K562 (cell line): Measurements from ENCODE around the gene FZD10. TPM values are rescaled to one million over a fixed set of nuclear protein-coding genes. Genes with fewer than 3 reads are reported as not detected.

ENCODE experiments used
- ATAC-seq: fragments of 200-7000 bp; cut with Tn5 transposase; 3 replicates; pipeline ENCODE4 v1.9.1; 2020; ENCODE audit warnings: moderate library complexity
- BruUV-seq: library from RNA; stranded (reverse); fragments of 400-500 nt; replicated peaks from 2 replicates; lab custom pipeline; 2021; lab: Mats Ljungman, UMichigan
- CTCF ChIA-PET: fragments of 300-600 bp; formaldehyde crosslinking; extraction: SDS; loops from one replicate; lab custom pipeline; 2021; ENCODE audit warnings: low intra/inter-chr PET ratio; lab: Yijun Ruan, JAX
- POLR2A ChIA-PET: fragments of 300-600, 350-650 bp; sonication (Branson Sonifier 250); formaldehyde crosslinking; extraction: SDS; loops from one replicate; lab custom pipeline; 2021; ENCODE audit warnings: antibody characterized with exemption, inconsistent platforms; lab: Yijun Ruan, JAX
- DNase-seq, 4 experiments: peaks; one replicate each; pipeline versions ENCODE4 v3.0.0 to v3.0.0-alpha.2; 2011 to 2018; ENCODE audit warnings: low spot score in 3 of 4, mixed read lengths in 3 of 4; ENCODE audit errors: extremely low read depth in 1 of 4
- FAIRE-seq: peaks from 2 replicates; lab custom pipeline; 2011; peaks lifted over from hg19 to GRCh38; lab: Jason Lieb, UNC
- H2AFZ ChIP-seq: 2 replicates; pipeline ENCODE4 v1.6.0; 2011; ENCODE audit warnings: low read depth, low read length, control low read depth, inconsistent platforms
- H3K27ac ChIP-seq: fragments of 200-600 bp; 3 replicates; pipeline ENCODE4 v1.8.0; 2011; ENCODE audit warnings: low read depth, mild to moderate bottlenecking, control low read depth, inconsistent platforms, low read length, moderate library complexity, mixed read lengths; ENCODE audit errors: extremely low read depth
- H3K27me3 ChIP-seq, 2 experiments: fragments of 300-600 bp in 1 of 2; 2 replicates in 1 of 2; 3 replicates in 1 of 2; pipeline versions ENCODE4 v1.6.0 to v1.8.0; 2011; ENCODE audit warnings: inconsistent platforms in 2 of 2, low read length in 2 of 2, mild to moderate bottlenecking in 1 of 2, mixed read lengths in 1 of 2, moderate library complexity in 1 of 2; ENCODE audit not compliant: control insufficient read depth in 2 of 2, insufficient read depth in 2 of 2
- H3K36me3 ChIP-seq: fragments of 300-600 bp; 3 replicates; pipeline ENCODE4 v1.8.0; 2011; ENCODE audit warnings: mild to moderate bottlenecking, low read length, inconsistent platforms; ENCODE audit not compliant: control insufficient read depth, insufficient read depth
- H3K4me1 ChIP-seq, 2 experiments: fragments of 200-600 bp in 1 of 2; replicated peaks in 1 of 2; 2 replicates in 1 of 2; 3 replicates in 1 of 2; pipeline versions ENCODE4 v1.5.1 to v1.8.0; 2011; ENCODE audit warnings: inconsistent platforms in 2 of 2, low read length in 2 of 2, mild to moderate bottlenecking in 1 of 2, mixed read lengths in 1 of 2, moderate library complexity in 1 of 2; ENCODE audit not compliant: control insufficient read depth in 2 of 2, insufficient read depth in 2 of 2
- H3K4me2 ChIP-seq: 2 replicates; pipeline ENCODE4 v1.6.1; 2011; ENCODE audit warnings: low read length, control low read depth, inconsistent platforms, mixed read lengths; ENCODE audit not compliant: insufficient read depth
- H3K4me3 ChIP-seq: fragments of 200-600 bp; sonication (generic), shearing (Covaris generic); 2 replicates; pipeline ENCODE4 v1.5.1; 2016; ENCODE audit warnings: control low read depth, inconsistent platforms
- H3K79me2 ChIP-seq: fragments of 200-600 bp; 3 replicates; pipeline ENCODE4 v1.8.0; 2011; ENCODE audit warnings: low read length, inconsistent platforms; ENCODE audit not compliant: control insufficient read depth, insufficient read depth
- H3K9ac ChIP-seq, 2 experiments: 2 replicates each; pipeline versions ENCODE4 v1.6.0 to v1.6.1; 2011; ENCODE audit warnings: low read depth in 2 of 2, low read length in 2 of 2, control low read depth in 1 of 2, inconsistent platforms in 1 of 2, mild to moderate bottlenecking in 1 of 2, mixed read lengths in 1 of 2; ENCODE audit not compliant: insufficient read depth in 1 of 2
- H3K9me1 ChIP-seq: one replicate; pipeline ENCODE4 v1.6.0; 2011; ENCODE audit warnings: inconsistent platforms, mild to moderate bottlenecking, low read length, moderate library complexity; ENCODE audit not compliant: control insufficient read depth, insufficient read depth
- H3K9me3 ChIP-seq: replicated peaks from 2 replicates; pipeline ENCODE4 v1.5.1; 2011; ENCODE audit warnings: low read depth, low read length, inconsistent platforms; ENCODE audit not compliant: control insufficient read depth, insufficient read depth
- H4K20me1 ChIP-seq: replicated peaks from 2 replicates; pipeline ENCODE4 v1.6.1; 2011; ENCODE audit warnings: low read length, inconsistent platforms, mixed read lengths; ENCODE audit not compliant: control insufficient read depth, insufficient read depth
- BRD9 ChIP-seq: fragments of 450-650 bp; IDR thresholded peaks from 2 replicates; pipeline ENCODE4 v1.6.1; 2018; ENCODE audit warnings: low read depth; ENCODE audit not compliant: partially characterized antibody
- CHD1 ChIP-seq: fragments of 200-600 bp; sonication (generic); IDR thresholded peaks from one replicate; pipeline ENCODE4 v1.6.1; 2012; ENCODE audit warnings: mild to moderate bottlenecking, moderate library complexity, low read length, inconsistent platforms
- MBD2 ChIP-seq: sonication (generic); IDR thresholded peaks from 2 replicates; pipeline ENCODE4 v1.6.1; 2016; ENCODE audit warnings: low read depth, borderline replicate concordance
- PPARD ChIP-seq: fragments of 250-450 bp; sonication (Bioruptor Pico); IDR thresholded peaks from 2 replicates; pipeline ENCODE4 v1.8.0; 2022; ENCODE audit warnings: inconsistent platforms, mild to moderate bottlenecking, moderate library complexity
- ZNF398 ChIP-seq: fragments of 250-450 bp; sonication (Bioruptor Pico); IDR thresholded peaks from 2 replicates; pipeline ENCODE4 v1.8.0; 2021; ENCODE audit warnings: moderate library complexity, mild to moderate bottlenecking, inconsistent platforms
- whole genome bisulfite sequencing: fragments of 100-300 bp; shearing (Covaris generic); methylation state at CpG from one replicate; pipeline ENCODE4 v1.1.6; 2016; ENCODE audit warnings: low coverage, mixed read lengths; ENCODE audit not compliant: insufficient coverage; ENCODE audit errors: missing lambda C conversion rate; 5-methylcytosine and 5-hydroxymethylcytosine counted together
- in situ Hi-C: fragments of 300-500 bp; cut with MboI; formaldehyde crosslinking; loops from 4 replicates; pipeline ENCODE4 v1.15.0; 2018; ENCODE audit warnings: inconsistent platforms, mixed read lengths
- intact Hi-C: fragments of 100-400 bp; cut with micrococcal nuclease; formaldehyde crosslinking; loops from 2 replicates; pipeline ENCODE4 v1.14.2; 2022
- polyA plus RNA-seq, 8 experiments: library from polyadenylated mRNA; depleted of rRNA in 4 of 8; stranded (reverse) in 5 of 8; unstranded in 3 of 8; fragments of >200 nt; fragmentation: Nextera tagmentation in 2 of 8; fragmentation: Illumina TruSeq in 1 of 8; extraction: Ambion mirVana in 2 of 8; extraction: Trizol in 1 of 8; gene quantifications; 2 replicates each; pipeline versions ENCODE4 v1.2.1 to v1.2.3, GENCODE V29; 2011 to 2014; ENCODE audit warnings: inconsistent platforms in 1 of 8, missing spikeins in 1 of 8
- total RNA-seq, 7 experiments: library from RNA; depleted of rRNA in 6 of 7; stranded (reverse); fragments of >200 nt in 6 of 7; fragmentation: Illumina TruSeq in 2 of 7; extraction: Trizol in 2 of 7; gene quantifications; 2 replicates each; pipeline versions ENCODE4 v1.2.1 to v1.2.3, GENCODE V29; 2011 to 2021; ENCODE audit warnings: low replicate concordance in 1 of 7
- TF ChIP-seq, protein P1 (sequence below): fragments of 250-450 bp; sonication (Bioruptor Pico); IDR thresholded peaks from 2 replicates; pipeline ENCODE4 v1.8.0; 2022; ENCODE audit warnings: inconsistent platforms
- TF ChIP-seq, protein P2 (sequence below), 2 experiments: fragments of 450-650 bp in 1 of 2; sonication (generic) in 1 of 2; formaldehyde crosslinking; conservative IDR thresholded peaks; 2 replicates each; pipeline versions ENCODE4 v1.4.0 to v1.8.1; 2020 to 2022; ENCODE audit warnings: mild to moderate bottlenecking in 1 of 2, missing genetic modification reagents in 1 of 2

The FZD10 gene
- total and polyA plus RNA-seq, 9 of the 15 experiments (the other 6 are each of a cell fraction or from before 2014, with no cell fraction given), result not detected

DNA sequence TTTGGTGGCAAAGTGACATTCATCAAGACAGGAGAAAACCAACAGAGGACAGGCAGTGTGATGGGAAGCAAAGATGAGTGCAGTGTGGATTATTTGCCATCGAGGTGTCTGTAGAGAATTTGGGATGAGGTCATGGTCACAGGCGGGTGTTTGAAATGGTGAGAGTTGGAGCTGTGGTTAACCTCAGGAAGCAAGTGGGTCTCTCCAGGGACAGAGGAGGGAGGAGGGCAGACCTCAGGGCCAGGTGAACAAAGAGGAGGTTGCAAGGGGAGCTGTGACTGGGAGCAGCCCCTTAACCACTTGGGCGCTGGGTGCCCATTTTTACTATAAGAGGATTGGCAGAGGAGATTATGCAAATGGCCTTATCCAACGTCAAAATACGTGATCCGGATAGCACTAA, 7.0 kb downstream of the FZD10 start:
- no peak overlapping the region for H3K9ac ChIP-seq
- no peak overlapping the region for H2AFZ ChIP-seq
- POLR2A ChIA-PET, result no interaction called here
- no peak for FAIRE-seq
- H3K9me1 ChIP-seq, result no peaks in the 10 kb centered on the region
- no peak overlapping the region for H3K27ac ChIP-seq
- BruUV-seq, result no TSS peak
- H3K4me2 ChIP-seq, result no peak overlapping the region
- H3K36me3 ChIP-seq, result no peaks in the 10 kb centered on the region
- TF ChIP-seq CHD1 (no peak), PPARD (no peak), ZNF398 (CRISPR knock-in tag) (no peak), BRD9 (no peak), MBD2 (no peak)
- TF ChIP-seq, protein P1, sequence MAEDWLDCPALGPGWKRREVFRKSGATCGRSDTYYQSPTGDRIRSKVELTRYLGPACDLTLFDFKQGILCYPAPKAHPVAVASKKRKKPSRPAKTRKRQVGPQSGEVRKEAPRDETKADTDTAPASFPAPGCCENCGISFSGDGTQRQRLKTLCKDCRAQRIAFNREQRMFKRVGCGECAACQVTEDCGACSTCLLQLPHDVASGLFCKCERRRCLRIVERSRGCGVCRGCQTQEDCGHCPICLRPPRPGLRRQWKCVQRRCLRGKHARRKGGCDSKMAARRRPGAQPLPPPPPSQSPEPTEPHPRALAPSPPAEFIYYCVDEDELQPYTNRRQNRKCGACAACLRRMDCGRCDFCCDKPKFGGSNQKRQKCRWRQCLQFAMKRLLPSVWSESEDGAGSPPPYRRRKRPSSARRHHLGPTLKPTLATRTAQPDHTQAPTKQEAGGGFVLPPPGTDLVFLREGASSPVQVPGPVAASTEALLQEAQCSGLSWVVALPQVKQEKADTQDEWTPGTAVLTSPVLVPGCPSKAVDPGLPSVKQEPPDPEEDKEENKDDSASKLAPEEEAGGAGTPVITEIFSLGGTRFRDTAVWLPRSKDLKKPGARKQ, result no peak
- TF ChIP-seq, protein P2, sequence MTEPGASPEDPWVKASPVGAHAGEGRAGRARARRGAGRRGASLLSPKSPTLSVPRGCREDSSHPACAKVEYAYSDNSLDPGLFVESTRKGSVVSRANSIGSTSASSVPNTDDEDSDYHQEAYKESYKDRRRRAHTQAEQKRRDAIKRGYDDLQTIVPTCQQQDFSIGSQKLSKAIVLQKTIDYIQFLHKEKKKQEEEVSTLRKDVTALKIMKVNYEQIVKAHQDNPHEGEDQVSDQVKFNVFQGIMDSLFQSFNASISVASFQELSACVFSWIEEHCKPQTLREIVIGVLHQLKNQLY (CRISPR knock-in tag; conservative IDR thresholded peaks at IDR 0.05), result no peak
- TF ChIP-seq, all 486 proteins: peak for 0
- no peaks in the 10 kb centered on the region for H3K27me3 ChIP-seq
- H3K4me3 ChIP-seq, result no peak overlapping the region
- ATAC-seq, result no peak
- no peak for DNase-seq
- no peaks in the 10 kb centered on the region for H3K79me2 ChIP-seq
- H3K9me3 ChIP-seq, result no peaks in the 10 kb centered on the region
- WGBS, result 0% methylated on average over 6 of the region's 6 CpGs
- H3K4me1 ChIP-seq, result no peaks in the 10 kb centered on the region
- CTCF ChIA-PET, result no interaction called here
- H4K20me1 ChIP-seq, result no peaks in the 10 kb centered on the region
- intact Hi-C loops (no loop called here), in situ Hi-C loops (no loop called here)
